Muscle of leg (tissue), 11 donors: ENCODE data around the gene DUSP22. TPM values are rescaled to one million over a fixed set of nuclear protein-coding genes. Genes with fewer than 3 reads are reported as not detected.

Source experiments
- DNase-seq: peaks from one replicate; pipeline ENCODE4 v3.0.0; 2013
- H3K27ac ChIP-seq: one replicate; pipeline ENCODE4 v1.5.1; 2013; ENCODE audit warnings: mild to moderate bottlenecking, low read length, control low read depth
- H3K27me3 ChIP-seq: one replicate; pipeline ENCODE4 v1.6.1; 2013; ENCODE audit warnings: low read length; ENCODE audit not compliant: control insufficient read depth, insufficient read depth
- H3K36me3 ChIP-seq: one replicate; pipeline ENCODE4 v1.6.1; 2013; ENCODE audit warnings: low read length; ENCODE audit not compliant: control insufficient read depth, insufficient read depth
- H3K4me1 ChIP-seq: one replicate; pipeline ENCODE4 v1.6.1; 2013; ENCODE audit warnings: low read length; ENCODE audit not compliant: control insufficient read depth, insufficient read depth
- H3K4me3 ChIP-seq: one replicate; pipeline ENCODE4 v1.5.1; 2013; ENCODE audit warnings: low read length, control low read depth
- H3K9me3 ChIP-seq: replicated peaks from 2 replicates; pipeline ENCODE4 v1.6.1; 2013; ENCODE audit warnings: low read depth, low read length; ENCODE audit not compliant: control insufficient read depth
- WGBS: methylation state at CpG from one replicate; pipeline ENCODE4 v1.1.5; 2013; ENCODE audit warnings: missing lambda C conversion rate; ENCODE audit not compliant: insufficient coverage; 5-methylcytosine and 5-hydroxymethylcytosine counted together
- polyA plus RNA-seq, 8 donors: library from polyadenylated mRNA; unstranded; fragments of 120-200 nt; gene quantifications; one replicate each; pipeline versions ENCODE4 v1.2.1 to v1.2.3, GENCODE V29; 2013; ENCODE audit warnings: inconsistent platforms in 1 of 8, low replicate concordance in 1 of 8; ENCODE audit not compliant: insufficient read length in 8 of 8, insufficient read depth in 1 of 8
- total RNA-seq: library from RNA; stranded (reverse); fragments of 120-200 nt; gene quantifications from one replicate; pipeline ENCODE4 v1.2.4, GENCODE V29; 2013

The DUSP22 gene
- total and polyA plus RNA-seq, 9 donors, result 20.7 to 35.5 (median 28.9) TPM

- Histone ChIP-seq H3K4me3 (no peak overlapping the region), H3K9me3 (peaks cover 18% of the 10 kb centered on the region), H3K36me3 (no peaks in the 10 kb centered on the region), H3K27ac (no peak overlapping the region), H3K4me1 (no peaks in the 10 kb centered on the region), H3K27me3 (no peaks in the 10 kb centered on the region)
- no CpG with 5 or more reads among the region's 2 CpGs for WGBS
- no peak for DNase-seq
Measured at GRCh38 chr6:277746-278145, 14.5 kb upstream of the DUSP22 start.

GRCh38 chr6:278494-278893, 13.8 kb upstream of the DUSP22 start:
- DNase-seq, result no peak
- H3K4me3 ChIP-seq, result no peak overlapping the region
- peaks cover 18% of the 10 kb centered on the region for H3K9me3 ChIP-seq
- H3K36me3 ChIP-seq, result no peaks in the 10 kb centered on the region
- no peak overlapping the region for H3K27ac ChIP-seq
- 60% methylated on average over 1 of the region's 5 CpGs for WGBS
- H3K27me3 ChIP-seq, result no peaks in the 10 kb centered on the region
- H3K4me1 ChIP-seq, result no peaks in the 10 kb centered on the region

- DNase-seq, result no peak
- no peak overlapping the region for H3K27ac ChIP-seq
- H3K9me3 ChIP-seq, result peaks cover 19% of the 10 kb centered on the region
- H3K4me3 ChIP-seq, result no peak overlapping the region
- no peaks in the 10 kb centered on the region for H3K4me1 ChIP-seq
- no peaks in the 10 kb centered on the region for H3K36me3 ChIP-seq
- no peaks in the 10 kb centered on the region for H3K27me3 ChIP-seq
- 88% methylated on average over 2 of the region's 8 CpGs for WGBS
Measured at GRCh38 chr6:279341-280029, 12.8 kb upstream of the DUSP22 start.

GRCh38 chr6:280775-281468, 11.4 kb upstream of the DUSP22 start:
- DNase-seq, result no peak
- Histone ChIP-seq H3K36me3 (no peaks in the 10 kb centered on the region), H3K27me3 (no peaks in the 10 kb centered on the region), H3K27ac (no peak overlapping the region), H3K4me1 (no peaks in the 10 kb centered on the region), H3K9me3 (peaks cover 20% of the 10 kb centered on the region), H3K4me3 (no peak overlapping the region)
- WGBS, result 92% methylated on average over 8 of the region's 10 CpGs

- Histone ChIP-seq H3K27ac (no peak overlapping the region), H3K4me1 (no peaks in the 10 kb centered on the region), H3K4me3 (no peak overlapping the region), H3K36me3 (no peaks in the 10 kb centered on the region), H3K27me3 (no peaks in the 10 kb centered on the region), H3K9me3 (peaks cover 20% of the 10 kb centered on the region)
- 78% methylated on average over 2 of the region's 7 CpGs for WGBS
- DNase-seq, result no peak
Measured at GRCh38 chr6:281469-282103, 10.7 kb upstream of the DUSP22 start.

- no peaks in the 10 kb centered on the region for H3K36me3 ChIP-seq
- no peaks in the 10 kb centered on the region for H3K27me3 ChIP-seq
- peaks cover 20% of the 10 kb centered on the region for H3K9me3 ChIP-seq
- no peaks in the 10 kb centered on the region for H3K4me1 ChIP-seq
- H3K27ac ChIP-seq, result no peak overlapping the region
- H3K4me3 ChIP-seq, result no peak overlapping the region
- WGBS, result 81% methylated on average over 19 of the region's 19 CpGs
- no peak for DNase-seq
Measured at GRCh38 chr6:282177-282866, 10.0 kb upstream of the DUSP22 start.

- no peak overlapping the region for H3K27ac ChIP-seq
- peaks cover 16% of the 10 kb centered on the region for H3K9me3 ChIP-seq
- H3K36me3 ChIP-seq, result no peaks in the 10 kb centered on the region
- no peak for DNase-seq
- H3K27me3 ChIP-seq, result no peaks in the 10 kb centered on the region
- H3K4me3 ChIP-seq, result no peak overlapping the region
- no peaks in the 10 kb centered on the region for H3K4me1 ChIP-seq
- WGBS, result 83% methylated on average over 14 of the region's 14 CpGs
Measured at GRCh38 chr6:282867-283416, 9.3 kb upstream of the DUSP22 start.

- no peaks in the 10 kb centered on the region for H3K4me1 ChIP-seq
- H3K27ac ChIP-seq, result no peak overlapping the region
- 51% methylated on average over 4 of the region's 4 CpGs for WGBS
- H3K36me3 ChIP-seq, result no peaks in the 10 kb centered on the region
- H3K4me3 ChIP-seq, result no peak overlapping the region
- peak; percentile 26 for DNase-seq
- peaks cover 13% of the 10 kb centered on the region for H3K9me3 ChIP-seq
- H3K27me3 ChIP-seq, result no peaks in the 10 kb centered on the region
Measured at GRCh38 chr6:284486-284885, 7.8 kb upstream of the DUSP22 start.

GRCh38 chr6:285030-285771, 7.1 kb upstream of the DUSP22 start:
- no peaks in the 10 kb centered on the region for H3K4me1 ChIP-seq
- H3K4me3 ChIP-seq, result no peak overlapping the region
- no peak for DNase-seq
- H3K27me3 ChIP-seq, result no peaks in the 10 kb centered on the region
- peaks cover 12% of the 10 kb centered on the region for H3K9me3 ChIP-seq
- no peaks in the 10 kb centered on the region for H3K36me3 ChIP-seq
- WGBS, result 73% methylated on average over 4 of the region's 6 CpGs
- H3K27ac ChIP-seq, result no peak overlapping the region
